Measurements from ENCODE around the gene UPK2.

DNA sequence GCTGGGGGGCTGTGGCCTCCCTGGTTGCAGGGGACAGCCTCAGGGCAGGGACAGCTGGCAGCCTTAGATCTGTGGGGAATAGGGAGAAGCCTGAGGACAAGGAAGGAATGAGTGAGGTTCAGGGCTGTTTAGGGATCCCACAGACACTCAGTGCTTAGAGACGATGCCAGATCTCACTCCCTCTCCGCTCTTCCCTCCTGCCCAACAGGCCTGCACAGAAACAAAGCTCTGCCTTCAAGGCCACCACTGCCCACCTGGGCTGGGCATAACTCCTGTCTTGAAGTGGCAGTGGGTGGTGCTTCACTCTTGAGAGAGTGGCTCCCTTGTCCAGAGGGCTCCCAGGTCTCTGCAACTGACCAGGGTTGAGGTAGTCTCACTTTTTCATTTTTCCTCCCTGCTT, 28.7 kb downstream of the UPK2 start:
- TF ChIP-seq, protein P1, sequence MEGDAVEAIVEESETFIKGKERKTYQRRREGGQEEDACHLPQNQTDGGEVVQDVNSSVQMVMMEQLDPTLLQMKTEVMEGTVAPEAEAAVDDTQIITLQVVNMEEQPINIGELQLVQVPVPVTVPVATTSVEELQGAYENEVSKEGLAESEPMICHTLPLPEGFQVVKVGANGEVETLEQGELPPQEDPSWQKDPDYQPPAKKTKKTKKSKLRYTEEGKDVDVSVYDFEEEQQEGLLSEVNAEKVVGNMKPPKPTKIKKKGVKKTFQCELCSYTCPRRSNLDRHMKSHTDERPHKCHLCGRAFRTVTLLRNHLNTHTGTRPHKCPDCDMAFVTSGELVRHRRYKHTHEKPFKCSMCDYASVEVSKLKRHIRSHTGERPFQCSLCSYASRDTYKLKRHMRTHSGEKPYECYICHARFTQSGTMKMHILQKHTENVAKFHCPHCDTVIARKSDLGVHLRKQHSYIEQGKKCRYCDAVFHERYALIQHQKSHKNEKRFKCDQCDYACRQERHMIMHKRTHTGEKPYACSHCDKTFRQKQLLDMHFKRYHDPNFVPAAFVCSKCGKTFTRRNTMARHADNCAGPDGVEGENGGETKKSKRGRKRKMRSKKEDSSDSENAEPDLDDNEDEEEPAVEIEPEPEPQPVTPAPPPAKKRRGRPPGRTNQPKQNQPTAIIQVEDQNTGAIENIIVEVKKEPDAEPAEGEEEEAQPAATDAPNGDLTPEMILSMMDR (conservative IDR thresholded peaks at IDR 0.05; ENCODE audit: low read length): no peak
- no peak for TF ChIP-seq EZH2phosphoT487 (IDR thresholded peaks at IDR 0.05; ENCODE audit: borderline replicate concordance)

Measured in Loucy (cell line).